Measurements from ENCODE around the gene HRC.

HRC gene

DNA sequence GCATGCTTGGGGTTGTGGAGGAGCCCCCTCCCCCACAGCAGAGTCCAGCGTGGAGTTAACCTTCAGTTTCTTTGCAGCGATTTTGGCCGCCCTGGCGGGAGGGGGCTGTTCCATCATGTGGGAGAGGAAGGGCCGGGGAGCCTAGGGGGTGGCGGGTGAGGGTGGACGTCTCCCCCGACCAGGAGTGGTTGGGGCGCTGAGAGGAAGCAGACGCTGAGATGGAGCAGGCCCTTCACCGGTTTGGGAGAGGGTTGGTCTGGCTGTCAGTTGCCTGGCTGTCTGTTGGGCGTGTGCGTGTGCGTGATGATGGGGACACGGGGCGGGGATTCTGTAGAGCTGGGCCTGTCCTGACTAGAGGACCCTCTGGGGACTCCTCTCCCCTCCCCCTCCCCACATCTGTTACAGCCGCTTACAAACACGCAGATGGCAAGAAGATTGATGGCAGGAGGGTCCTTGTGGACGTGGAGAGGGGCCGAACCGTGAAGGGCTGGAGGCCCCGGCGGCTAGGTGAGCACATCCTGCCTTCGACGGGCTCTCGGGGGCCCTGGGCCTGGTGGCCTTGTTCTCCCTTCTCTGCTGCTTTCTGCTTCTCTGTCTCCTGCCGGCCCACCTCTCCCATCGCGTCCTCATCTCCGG lies 50.8 kb downstream of the HRC start:
- no peak overlapping the region for H3K4me3 ChIP-seq (replicated peaks in 1 of 2; ENCODE audit: low read depth in 2 of 2, low read length in 2 of 2)
- DNase-seq (ENCODE audit: low read depth in 2 of 2): no peak
- TF ChIP-seq, protein P1, sequence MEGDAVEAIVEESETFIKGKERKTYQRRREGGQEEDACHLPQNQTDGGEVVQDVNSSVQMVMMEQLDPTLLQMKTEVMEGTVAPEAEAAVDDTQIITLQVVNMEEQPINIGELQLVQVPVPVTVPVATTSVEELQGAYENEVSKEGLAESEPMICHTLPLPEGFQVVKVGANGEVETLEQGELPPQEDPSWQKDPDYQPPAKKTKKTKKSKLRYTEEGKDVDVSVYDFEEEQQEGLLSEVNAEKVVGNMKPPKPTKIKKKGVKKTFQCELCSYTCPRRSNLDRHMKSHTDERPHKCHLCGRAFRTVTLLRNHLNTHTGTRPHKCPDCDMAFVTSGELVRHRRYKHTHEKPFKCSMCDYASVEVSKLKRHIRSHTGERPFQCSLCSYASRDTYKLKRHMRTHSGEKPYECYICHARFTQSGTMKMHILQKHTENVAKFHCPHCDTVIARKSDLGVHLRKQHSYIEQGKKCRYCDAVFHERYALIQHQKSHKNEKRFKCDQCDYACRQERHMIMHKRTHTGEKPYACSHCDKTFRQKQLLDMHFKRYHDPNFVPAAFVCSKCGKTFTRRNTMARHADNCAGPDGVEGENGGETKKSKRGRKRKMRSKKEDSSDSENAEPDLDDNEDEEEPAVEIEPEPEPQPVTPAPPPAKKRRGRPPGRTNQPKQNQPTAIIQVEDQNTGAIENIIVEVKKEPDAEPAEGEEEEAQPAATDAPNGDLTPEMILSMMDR (IDR thresholded peaks at IDR 0.05; ENCODE audit: low read depth, low read length): no peak

DNA sequence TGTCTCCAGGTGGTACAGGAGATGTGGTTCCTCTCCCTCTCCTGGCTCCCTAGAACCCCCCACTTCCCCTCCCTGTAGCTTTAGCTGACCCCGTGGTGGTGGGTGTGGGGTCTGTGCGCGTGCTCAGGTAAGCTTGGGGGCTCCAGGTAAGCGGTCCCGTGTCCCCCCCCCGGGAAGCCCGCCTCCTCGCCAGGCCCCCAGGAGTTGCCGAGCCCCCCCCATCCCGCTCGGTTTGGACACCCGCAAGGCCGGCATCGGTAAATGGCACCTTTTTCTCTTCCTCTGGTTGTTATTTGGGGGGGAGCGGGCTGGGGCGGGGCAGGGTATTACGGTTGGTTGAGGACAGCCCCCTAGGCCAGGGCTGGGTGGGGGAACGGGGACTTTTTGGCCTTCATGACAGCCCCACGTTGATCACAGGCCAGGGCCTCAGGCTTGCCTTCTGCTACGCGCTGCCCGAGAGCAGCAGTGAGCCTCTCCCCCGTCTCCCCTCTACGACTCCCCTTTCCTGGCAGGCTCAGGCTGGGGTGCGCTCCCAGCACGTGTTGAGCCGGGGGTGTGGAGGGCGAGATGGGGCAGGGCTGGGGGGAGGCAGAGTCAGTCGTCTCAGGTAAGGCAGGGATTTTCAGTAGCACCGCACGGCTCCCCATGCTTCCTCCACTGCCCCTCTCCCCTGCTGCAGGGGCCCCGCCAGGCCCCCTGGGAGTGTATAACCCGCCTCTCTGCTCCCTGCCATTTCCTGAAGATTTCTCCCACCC lies 51.7 kb downstream of the HRC start:
- TF ChIP-seq, protein P1 (IDR thresholded peaks at IDR 0.05; ENCODE audit: low read depth, low read length): no peak
- no peak overlapping the region for H3K4me3 ChIP-seq (replicated peaks in 1 of 2; ENCODE audit: low read depth in 2 of 2, low read length in 2 of 2)
- no peak for DNase-seq (ENCODE audit: low read depth in 2 of 2)

DNA sequence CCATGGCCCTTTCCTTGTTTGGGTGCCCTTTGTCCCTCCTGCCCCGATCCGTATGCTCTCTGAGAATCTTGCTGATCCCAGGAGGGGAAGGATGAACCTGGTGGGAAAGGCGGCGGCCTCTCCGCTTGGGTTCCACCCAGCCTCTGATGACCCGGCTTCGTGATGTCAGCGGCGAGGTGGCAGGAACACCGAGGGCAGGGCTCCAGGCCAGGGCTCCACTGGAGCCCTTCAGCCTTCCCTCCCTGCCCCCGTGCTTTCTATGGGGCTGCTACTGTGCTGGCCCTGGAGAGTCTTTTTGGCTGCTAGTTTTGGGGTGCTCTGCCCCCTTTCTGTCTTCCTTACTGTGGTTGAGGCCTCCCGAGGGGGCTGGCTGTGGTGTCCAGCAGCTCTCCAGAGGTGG lies 52.9 kb downstream of the HRC start:
- TF ChIP-seq, protein P1 (IDR thresholded peaks at IDR 0.05; ENCODE audit: low read depth, low read length): no peak
- DNase-seq (ENCODE audit: low read depth in 2 of 2): no peak
- no peak overlapping the region for H3K4me3 ChIP-seq (replicated peaks in 1 of 2; ENCODE audit: low read depth in 2 of 2, low read length in 2 of 2)
